ENCODE results near the gene DNAJC18. TPM values are rescaled to one million over a fixed set of nuclear protein-coding genes. Genes with fewer than 3 reads are reported as not detected.
"Not testable (repeated sequence)": the region's sequence is repeated elsewhere in the genome, so short reads cannot be mapped to it uniquely, and the experiment has no call there.

The DNAJC18 gene
- polyA plus RNA-seq, 3 donors: 23.8 to 24.9 (median 24.2) TPM

DNA sequence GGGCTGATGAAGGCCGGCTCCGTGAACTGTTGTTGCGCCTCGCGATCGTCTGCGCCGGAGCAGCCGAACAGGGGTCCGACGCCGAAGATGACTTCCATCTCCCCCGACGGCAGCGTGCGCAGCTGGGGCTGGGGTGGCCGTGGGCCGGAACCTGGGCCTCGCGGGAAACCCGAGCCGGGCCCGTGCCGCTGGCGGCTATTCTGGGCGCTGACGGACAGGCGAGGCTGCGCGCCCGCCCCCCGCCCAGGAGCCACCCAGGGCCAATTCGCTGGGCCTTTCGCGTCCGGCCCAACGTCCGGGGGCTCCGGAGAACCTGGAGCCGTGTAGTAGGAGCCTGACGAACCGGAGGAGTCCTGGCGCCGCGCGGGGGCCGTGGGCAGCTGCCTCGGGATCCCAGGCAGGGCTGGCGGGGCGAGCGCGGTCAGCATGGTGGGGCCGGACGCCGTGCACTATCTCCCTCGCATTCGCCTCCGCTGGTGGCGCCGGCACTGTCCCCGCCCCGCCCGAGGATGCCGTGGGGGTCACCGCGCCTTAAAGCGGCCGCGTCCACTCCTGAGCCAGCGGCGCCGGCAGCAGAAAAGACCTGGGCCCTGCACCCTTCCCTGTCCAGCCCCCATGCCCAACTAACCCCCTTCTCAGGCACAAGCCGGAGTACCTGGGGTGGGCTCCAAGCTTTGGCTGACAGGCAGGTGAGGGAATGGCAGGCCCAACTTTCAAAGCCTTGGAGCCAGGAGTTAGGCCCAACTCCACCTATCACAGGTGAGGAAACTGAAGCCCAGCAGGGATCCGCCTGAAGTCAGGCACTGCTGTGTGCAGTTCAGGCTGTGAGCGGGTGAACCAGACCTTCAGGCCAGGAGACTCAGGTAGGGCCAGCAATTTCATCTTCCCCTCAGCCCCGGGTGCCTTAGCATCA is 44.4 kb downstream of the DNAJC18 start, which contains the start of gene PROB1:
Gene PROB1, minus strand, starts transcription at position 451 of the 913 bp plus-strand sequence. Its CDS starts 23 bp downstream, at position 428.
- DNase-seq (ENCODE audit: extremely low read depth in 1 of 11, low read depth in 9 of 11, low spot score in 4 of 11): peak in 1 of 11 donors; percentile 29

DNA sequence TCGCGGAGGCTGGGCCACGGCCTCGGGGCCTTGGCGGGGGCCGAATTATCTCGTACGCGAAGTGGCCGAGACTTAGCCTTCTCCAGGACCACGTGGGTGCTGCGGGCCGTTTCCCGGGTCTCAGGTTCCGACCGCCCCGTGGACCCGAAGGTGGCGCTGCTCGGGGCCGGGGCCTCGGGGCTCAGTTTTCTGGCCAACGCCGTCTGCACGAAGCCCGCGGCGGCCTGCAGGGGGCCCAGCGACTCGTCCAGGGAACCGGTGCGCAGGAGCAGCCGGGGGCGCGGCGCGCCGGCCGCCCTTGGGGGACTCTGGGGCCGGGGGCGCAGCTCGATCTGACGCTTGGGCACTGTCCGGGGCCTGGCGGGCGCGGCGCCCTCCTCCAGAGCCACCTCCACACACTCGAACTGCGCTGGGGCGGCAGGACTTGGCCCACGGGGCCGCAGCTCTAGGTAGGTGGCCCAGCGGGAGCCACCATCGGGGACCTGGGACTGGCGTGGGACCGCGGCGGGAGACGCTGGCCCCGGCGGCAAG is 45.1 kb downstream of the DNAJC18 start:
- peak in 1 of 11 donors; percentile 53 for DNase-seq (ENCODE audit: extremely low read depth in 1 of 11, low read depth in 9 of 11, low spot score in 4 of 11)

DNA sequence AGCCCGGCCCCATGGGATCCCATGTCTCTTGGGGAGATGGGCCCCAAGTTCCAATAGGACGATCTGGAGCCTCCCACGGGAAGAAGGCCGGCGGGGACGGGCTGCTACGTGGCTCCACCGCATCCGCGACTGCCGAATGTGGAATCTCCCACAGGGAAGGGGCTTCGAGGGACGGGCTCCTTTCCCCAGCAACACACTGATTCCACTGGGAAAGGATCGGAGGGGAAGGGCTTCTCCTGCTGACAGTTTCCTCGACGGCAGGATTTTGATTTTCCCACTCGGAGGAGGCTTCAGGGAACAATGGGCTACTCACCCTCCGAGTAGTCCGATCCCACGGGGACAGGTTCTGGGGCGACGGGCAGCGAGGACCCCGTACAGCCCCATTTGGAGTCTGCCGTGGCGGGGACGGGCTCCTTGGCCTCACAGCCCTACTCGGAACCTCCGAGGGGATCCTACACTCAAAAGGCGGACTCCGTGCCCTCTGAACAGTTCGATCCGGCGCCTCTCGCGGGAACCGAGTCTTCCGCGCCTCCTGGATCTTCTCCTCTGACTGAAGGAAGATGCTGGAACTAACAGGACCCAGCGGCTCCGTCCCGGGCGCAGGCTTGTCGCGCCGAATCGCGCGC is 45.7 kb downstream of the DNAJC18 start:
- DNase-seq (ENCODE audit: extremely low read depth in 1 of 11, low read depth in 9 of 11, low spot score in 4 of 11): no peak

DNA sequence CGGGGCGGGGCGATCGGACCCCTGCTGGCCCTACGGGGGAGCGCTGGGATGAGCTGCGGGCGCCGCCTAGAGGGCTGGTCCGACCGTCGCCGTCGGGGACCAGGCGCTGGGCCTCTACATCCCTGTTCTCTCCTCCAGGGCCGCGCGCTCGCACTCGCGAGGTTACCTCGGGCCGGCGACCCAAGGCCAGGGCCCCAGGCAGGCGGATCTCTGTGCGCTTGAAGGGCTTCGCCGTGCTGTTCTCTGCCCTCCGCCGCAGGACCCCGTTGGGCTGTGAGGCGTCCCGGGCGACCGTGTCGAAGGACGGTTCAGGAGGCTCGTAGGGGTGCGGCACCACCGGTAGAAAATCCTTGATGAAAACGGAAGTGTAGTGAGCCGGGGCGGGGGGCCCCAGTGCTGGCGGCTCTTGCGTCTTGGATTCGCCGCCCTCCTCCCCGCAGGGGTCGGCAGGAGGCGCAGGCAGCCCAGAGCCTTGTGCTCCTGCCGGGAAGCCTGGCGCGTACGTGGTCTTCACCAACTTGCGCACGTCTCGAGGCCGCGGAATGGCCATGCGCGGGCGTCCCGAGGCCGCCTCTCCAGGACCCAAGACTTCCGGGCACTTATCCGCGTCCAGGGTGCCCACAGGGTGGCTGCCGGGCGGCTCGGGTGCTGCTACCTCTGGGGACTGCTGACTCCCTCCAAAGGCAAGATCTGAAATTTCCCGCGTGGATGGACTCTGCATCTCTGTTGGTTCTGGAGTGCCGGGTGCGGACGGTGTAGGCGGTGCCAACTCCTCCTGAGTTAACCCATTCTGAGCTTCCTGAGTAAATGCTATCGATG is 46.4 kb downstream of the DNAJC18 start:
- peak in 2 of 11 donors; percentile 52 to 55 for DNase-seq (ENCODE audit: extremely low read depth in 1 of 11, low read depth in 9 of 11, low spot score in 4 of 11)

DNA sequence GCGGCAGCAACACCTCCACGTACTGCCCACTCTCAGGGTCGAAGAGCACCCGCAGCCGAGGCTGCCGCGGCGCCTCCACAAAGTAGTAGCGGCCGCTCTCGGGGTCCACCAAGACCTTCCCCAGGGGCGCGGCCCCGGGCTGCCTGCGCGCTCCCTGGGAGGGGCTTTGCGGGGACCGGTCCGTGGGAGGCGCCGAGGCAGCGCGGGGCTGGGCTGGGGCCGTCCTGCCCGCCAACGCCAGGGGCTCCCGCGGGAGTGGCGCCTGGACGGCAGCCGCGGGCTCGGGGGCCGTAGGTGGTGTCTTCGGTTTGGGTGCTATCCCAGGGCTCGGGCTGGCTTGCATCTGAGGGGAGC is 47.0 kb downstream of the DNAJC18 start:
- no peak for DNase-seq (ENCODE audit: extremely low read depth in 1 of 11, low read depth in 9 of 11, low spot score in 4 of 11)

DNA sequence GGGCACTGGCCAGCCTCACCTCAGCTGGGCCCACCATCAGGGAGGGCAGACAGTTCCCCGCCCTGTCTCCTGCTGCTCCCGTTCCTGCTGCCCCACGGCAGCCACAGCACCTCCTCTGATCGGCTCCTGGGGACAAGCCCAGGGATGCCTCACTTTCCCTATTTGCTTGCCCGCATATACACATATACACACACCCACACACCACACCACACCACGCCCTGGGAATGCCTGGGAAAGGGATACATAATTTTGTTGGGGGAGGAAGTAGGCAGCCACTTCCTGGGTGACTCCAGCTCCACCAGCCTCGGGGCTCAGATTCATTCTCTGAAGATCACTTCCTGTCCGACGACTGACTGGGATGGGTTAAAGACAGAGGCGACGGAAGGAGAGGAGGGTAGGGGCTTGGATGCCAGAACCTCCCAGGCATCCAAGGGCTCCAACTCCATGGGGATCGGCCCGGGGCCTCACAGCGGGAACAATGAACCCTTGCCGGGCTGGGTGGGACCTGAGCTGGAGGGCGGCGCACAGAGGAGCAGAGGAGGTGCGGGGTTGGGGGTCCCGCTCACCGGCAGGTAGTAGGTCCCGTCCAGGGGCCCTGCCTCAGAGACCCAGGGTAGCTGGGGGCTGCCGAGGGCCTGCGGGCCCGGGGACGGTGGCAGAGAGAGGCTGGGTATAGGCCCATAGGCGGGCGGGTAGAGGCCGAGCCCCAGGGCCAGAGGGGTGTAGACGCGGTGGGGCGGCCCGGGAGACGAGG is 47.6 kb downstream of the DNAJC18 start:
- DNase-seq (ENCODE audit: extremely low read depth in 1 of 11, low read depth in 9 of 11, low spot score in 4 of 11): no peak

DNA sequence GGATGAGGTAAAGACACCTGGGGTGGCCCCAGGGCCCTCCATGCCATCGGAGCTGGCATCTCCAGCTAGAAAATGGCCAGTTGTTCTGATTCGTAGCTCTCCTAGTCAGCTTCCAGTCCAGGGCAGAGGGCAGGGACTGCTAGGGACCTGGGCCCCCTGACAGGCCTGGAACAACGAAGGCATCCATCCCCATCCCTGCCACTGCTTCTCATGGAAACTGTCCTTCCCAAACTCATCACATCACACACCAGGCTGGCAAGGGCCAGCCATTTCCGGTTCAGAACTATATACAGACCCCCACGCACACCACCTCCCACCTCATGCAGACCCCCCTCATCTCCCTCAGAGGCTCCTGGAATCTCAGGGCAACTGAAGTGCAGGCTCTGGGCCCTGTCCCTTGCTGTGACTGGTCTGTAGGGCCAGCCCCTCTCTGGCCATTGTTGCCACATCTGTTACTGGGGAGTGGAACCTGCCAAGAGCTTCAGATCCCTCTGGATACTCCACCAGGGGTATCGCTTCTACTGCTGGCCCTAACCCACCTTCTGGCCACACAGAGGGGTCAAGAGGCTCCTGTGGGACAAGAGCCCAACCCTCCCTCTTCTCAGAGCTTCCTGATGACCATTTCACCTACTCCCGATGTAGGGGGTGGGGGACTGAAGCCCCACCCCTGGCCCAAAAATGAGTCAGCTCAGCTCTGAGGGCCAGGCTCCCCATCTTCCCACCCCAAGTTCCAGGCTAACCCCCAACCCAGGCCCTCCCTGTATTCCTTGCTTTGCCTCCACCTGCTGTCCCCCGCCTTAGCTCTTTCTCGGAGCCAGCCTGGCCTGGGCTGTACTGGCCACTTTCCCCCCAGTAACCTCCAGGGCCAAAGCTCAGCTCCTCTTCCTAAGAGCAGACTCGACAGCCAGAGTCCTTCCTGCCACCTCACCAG is 48.4 kb downstream of the DNAJC18 start:
- DNase-seq (ENCODE audit: extremely low read depth in 1 of 11, low read depth in 9 of 11, low spot score in 4 of 11): no peak

DNA sequence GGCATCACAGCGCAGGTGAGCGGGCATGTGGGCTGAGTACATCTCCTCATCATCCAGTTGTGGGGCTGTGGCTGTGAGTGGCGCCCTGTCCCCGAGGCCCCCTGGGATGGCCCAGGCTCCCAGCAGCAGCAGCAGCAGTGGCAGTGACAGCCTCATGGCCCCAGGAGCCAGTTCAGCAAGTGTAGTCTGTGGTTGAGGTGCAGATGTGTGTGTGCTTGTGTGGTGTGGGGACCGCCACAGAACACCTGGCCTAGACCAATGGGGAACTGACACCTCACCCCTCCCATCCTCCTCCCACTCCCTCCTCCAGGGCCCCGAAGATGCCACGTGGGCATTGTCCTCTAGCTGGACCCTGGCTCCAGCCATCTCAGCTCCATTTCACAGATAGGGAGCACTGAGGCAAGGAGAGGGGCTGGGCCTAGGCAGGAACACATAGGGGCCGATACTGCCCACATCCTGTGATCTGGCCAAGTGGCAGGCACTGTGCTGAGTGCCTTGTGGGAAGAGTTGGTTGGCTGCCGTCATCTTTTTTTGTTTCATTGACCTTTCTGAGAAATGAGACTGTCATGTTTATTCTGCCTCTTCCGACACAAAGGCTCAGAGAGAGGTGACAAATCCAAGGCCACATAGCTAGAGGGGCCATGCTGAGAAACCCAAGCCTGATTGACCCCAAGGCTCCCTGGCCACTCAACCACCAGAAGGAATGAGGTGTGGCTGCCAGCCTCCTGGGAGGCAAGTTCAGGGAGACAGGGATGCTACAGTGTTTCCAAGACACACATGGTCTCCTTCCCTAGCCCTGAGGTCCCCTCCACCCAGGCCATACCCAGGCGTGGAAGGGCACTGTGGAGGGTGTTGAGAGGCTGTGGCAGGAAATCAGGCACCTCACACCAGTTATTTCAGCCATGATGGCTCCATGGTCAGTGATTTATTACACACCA is 49.4 kb downstream of the DNAJC18 start, which contains the start of gene MZB1:
Gene MZB1, minus strand, starts transcription at position 213 of the 938 bp plus-strand sequence. Its CDS starts 57 bp downstream, at position 156.
- no peak for DNase-seq (ENCODE audit: extremely low read depth in 1 of 11, low read depth in 9 of 11, low spot score in 4 of 11)

DNA sequence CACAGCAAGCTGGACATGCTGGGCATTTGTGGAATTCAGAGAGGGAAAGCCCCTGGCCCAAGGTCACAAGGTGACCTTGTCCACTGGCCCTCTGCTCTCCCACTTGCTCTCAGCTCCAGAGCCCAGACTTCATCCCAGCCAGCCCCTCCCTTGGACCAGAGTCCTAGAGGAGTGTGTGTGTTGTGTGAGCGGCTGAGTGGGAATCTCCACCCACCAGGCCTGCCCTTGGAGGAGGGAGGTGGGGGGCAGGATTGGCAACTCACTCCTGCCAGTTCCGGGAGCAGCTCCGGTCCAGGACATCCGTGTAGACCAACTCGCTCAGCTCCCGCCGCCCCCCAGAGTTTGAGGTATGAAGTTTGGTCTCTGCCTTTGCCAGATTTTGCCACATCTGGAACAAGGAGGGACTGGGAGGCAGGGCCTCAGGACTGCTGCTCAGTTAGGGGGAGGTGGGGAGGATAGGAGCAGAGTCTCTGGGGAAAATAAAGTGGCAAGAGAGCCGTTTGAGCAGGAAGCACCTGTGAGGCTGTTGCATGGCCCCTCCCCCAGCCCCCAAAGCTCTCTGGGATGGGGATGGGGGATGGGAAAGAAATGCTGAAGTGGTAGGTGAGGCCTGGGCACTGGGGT is 51.0 kb downstream of the DNAJC18 start:
- DNase-seq (ENCODE audit: extremely low read depth in 1 of 11, low read depth in 9 of 11, low spot score in 4 of 11): peak in 2 of 11 donors; percentile 24 to 50

DNA sequence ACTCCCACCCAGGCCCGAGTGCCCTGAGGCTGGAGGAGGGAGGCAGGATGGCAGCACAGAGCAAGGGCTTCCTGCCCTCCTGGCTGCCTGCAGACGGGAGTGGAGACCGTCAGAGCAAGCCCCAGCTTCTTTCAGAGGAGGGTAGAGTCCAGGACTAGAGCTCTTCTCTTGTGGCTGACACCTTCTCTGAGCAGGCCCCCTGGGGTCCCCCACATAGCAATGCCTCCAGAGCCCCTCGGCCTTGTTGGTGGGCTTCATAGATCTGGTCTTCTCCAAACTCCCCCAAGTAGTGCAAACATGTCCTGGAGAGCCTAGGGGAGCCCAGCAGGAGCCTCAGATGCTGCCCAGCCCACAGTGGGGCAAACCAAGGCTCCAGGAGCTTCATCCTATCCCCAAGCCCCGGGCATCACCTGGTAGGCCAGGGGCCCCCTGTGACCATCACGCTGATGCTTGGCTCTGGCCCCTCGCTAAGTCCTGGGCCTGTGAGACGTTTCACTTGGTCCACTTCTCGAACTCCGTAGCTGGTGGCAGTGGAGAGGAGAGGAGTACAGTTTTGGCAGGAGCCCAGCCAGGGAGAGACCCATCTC is 51.6 kb downstream of the DNAJC18 start:
- no peak for DNase-seq (ENCODE audit: extremely low read depth in 1 of 11, low read depth in 9 of 11, low spot score in 4 of 11)

DNA sequence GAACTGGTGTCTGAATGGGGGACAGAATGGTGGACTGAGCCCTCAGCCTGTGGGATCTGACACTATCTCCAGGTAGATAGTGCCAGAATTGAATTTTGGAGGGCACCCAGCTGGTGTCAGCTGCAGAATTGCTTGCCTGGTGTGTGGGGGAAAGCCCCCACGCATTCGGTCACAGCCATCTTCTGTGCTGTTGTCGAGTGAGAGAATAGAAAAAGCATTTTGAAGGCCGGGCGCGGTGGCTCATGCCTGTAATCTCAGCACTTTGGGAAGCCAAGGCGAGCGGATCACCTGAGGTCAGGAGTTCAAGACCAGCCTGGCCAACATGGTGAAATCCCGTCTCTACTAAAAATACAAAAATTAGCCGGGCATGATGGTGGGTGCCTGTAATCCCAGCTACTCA is 52.4 kb downstream of the DNAJC18 start:
- DNase-seq (ENCODE audit: extremely low read depth in 1 of 11, low read depth in 9 of 11, low spot score in 4 of 11): not testable (repeated sequence)

DNA sequence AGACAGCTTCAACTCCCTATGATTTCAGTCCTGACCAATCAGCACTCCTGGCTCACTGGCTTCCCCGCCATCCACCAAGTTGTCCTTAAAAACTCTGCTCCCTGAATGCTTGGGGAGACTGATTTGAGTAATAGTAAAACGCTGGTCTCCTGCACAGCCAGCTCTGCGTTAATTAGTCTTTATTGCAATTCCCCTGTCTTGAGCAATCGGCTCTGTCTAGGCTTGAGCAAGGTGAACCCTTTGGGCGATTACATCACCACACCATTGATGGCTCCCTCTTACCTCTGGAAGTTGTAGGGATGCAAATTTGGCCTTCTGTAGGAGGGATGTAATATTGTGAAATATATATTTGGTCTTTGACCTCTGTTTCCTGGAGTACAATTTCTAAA is 53.3 kb downstream of the DNAJC18 start:
- no peak for DNase-seq (ENCODE audit: extremely low read depth in 1 of 11, low read depth in 9 of 11, low spot score in 4 of 11)

DNA sequence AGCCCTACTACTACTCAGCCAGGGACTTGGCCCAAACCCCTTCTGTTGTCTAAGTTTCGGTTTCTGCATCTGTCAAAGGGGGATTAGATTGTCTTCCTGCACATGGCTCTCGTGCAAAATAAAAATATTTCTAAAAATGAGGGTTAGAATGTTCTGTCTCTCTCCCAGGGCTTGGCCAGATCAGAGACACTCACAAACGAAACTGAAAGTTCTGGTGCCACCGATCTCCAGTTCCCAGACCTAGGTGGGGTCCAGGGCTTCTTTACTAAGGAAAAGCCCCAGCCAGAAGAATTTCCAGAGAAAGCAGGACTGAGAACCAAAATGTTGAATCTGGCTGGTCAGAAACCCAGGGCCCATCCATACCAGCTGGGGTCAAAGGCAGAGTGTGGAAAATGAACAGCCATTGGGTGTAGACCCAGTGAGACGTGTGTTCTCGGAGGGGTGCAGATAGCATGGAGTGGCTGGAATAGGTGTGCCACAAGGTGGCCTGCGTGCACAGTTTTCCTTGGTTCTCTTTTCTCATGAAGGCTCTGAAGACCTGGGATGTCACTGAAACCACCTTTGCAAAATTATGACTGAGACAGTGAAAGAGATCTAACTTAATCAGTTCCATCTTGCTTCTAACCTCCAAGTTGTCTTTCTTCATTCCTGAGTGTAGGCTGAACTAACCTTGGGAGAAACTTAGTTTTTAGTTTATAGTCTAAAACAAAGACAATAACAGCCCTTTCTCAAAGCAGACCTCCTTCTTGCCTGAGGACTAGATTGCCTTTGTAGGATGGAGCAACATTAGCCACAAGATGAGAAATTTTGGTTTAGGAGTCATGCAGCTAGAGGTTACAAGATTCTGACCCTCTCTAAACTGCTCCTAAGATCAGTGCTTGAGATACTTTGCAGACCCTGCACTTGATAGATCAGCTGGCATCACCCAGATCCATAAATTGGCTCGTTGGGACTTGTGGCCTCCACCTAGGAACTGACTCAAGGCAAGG is 54.0 kb downstream of the DNAJC18 start:
- no peak for DNase-seq (ENCODE audit: extremely low read depth in 1 of 11, low read depth in 9 of 11, low spot score in 4 of 11)

DNA sequence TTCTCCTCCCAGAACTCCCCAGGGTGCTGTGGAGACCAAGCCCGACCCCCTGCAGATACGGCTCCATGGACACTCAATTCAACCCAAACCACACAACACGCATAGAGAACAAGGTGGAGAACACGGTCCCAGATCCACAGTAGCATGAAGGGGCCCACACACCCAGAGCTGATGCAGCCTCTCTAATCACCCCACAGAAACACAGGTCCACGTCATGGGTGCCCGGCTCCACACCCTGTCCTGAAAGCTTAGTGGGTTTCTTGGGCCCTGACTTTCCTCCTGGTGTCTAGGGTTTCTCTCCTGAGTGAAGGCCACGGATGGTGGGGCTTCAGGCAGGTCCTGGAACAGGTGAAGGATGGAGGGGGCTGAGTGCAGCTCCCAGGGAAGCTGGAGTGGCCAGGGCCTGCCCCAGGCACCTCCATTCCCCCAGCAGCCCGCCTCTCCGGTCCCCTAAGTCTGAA is 54.7 kb downstream of the DNAJC18 start:
- DNase-seq (ENCODE audit: extremely low read depth in 1 of 11, low read depth in 9 of 11, low spot score in 4 of 11): no peak

Measured in renal cortex interstitium (tissue), 11 donors.